Measurements from ENCODE around the gene MYZAP.
A peak's percentile ranks its signal among the peaks of the same experiment; 100 is the strongest.

The MYZAP gene

GRCh38 chr15:57643826-57644225 lies 52.1 kb downstream of the MYZAP start:
- TF ChIP-seq CTCF (conservative IDR thresholded peaks at IDR 0.05; ENCODE audit: low read depth, low read length), result no peak
- H3K4me3 ChIP-seq (ENCODE audit: low read depth, low read length), result no peak overlapping the region
- DNase-seq (ENCODE audit: low read depth), result no peak

GRCh38 chr15:57646087-57646486 lies 54.4 kb downstream of the MYZAP start:
- TF ChIP-seq CTCF (conservative IDR thresholded peaks at IDR 0.05; ENCODE audit: low read depth, low read length), result no peak
- no peak overlapping the region for H3K4me3 ChIP-seq (ENCODE audit: low read depth, low read length)
- DNase-seq (ENCODE audit: low read depth), result no peak

- DNase-seq (ENCODE audit: low read depth), result no peak
- no peak for TF ChIP-seq CTCF (conservative IDR thresholded peaks at IDR 0.05; ENCODE audit: low read depth, low read length)
- no peak overlapping the region for H3K4me3 ChIP-seq (ENCODE audit: low read depth, low read length)
Measured at GRCh38 chr15:57647071-57647790, 55.5 kb downstream of the MYZAP start.

- TF ChIP-seq CTCF (conservative IDR thresholded peaks at IDR 0.05; ENCODE audit: low read depth, low read length), result no peak
- no peak overlapping the region for H3K4me3 ChIP-seq (ENCODE audit: low read depth, low read length)
- peak; percentile 32 for DNase-seq (ENCODE audit: low read depth)
Measured at GRCh38 chr15:57647791-57648130, 56.1 kb downstream of the MYZAP start.

GRCh38 chr15:57649138-57649537 lies 57.4 kb downstream of the MYZAP start:
- no peak for DNase-seq (ENCODE audit: low read depth)
- TF ChIP-seq CTCF (conservative IDR thresholded peaks at IDR 0.05; ENCODE audit: low read depth, low read length), result no peak

GRCh38 chr15:57651445-57651844 lies 59.7 kb downstream of the MYZAP start:
- TF ChIP-seq CTCF (conservative IDR thresholded peaks at IDR 0.05; ENCODE audit: low read depth, low read length), result no peak
- DNase-seq (ENCODE audit: low read depth), result no peak
- no peak overlapping the region for H3K4me3 ChIP-seq (ENCODE audit: low read depth, low read length)

More at GRCh38 chr15:57649138-57649537, 57.4 kb downstream of the MYZAP start:
- H3K4me3 ChIP-seq (ENCODE audit: low read depth, low read length), result no peak overlapping the region

GRCh38 chr15:57652481-57652880 lies 60.8 kb downstream of the MYZAP start:
- TF ChIP-seq CTCF (conservative IDR thresholded peaks at IDR 0.05; ENCODE audit: low read depth, low read length), result no peak
- no peak overlapping the region for H3K4me3 ChIP-seq (ENCODE audit: low read depth, low read length)
- no peak for DNase-seq (ENCODE audit: low read depth)
